ENCODE data around the gene PBX4.
"Not testable (repeated sequence)": the region's sequence is repeated elsewhere in the genome, so short reads cannot be mapped to it uniquely, and the experiment has no call there.

The PBX4 gene, protein sequence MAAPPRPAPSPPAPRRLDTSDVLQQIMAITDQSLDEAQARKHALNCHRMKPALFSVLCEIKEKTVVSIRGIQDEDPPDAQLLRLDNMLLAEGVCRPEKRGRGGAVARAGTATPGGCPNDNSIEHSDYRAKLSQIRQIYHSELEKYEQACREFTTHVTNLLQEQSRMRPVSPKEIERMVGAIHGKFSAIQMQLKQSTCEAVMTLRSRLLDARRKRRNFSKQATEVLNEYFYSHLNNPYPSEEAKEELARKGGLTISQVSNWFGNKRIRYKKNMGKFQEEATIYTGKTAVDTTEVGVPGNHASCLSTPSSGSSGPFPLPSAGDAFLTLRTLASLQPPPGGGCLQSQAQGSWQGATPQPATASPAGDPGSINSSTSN

DNA sequence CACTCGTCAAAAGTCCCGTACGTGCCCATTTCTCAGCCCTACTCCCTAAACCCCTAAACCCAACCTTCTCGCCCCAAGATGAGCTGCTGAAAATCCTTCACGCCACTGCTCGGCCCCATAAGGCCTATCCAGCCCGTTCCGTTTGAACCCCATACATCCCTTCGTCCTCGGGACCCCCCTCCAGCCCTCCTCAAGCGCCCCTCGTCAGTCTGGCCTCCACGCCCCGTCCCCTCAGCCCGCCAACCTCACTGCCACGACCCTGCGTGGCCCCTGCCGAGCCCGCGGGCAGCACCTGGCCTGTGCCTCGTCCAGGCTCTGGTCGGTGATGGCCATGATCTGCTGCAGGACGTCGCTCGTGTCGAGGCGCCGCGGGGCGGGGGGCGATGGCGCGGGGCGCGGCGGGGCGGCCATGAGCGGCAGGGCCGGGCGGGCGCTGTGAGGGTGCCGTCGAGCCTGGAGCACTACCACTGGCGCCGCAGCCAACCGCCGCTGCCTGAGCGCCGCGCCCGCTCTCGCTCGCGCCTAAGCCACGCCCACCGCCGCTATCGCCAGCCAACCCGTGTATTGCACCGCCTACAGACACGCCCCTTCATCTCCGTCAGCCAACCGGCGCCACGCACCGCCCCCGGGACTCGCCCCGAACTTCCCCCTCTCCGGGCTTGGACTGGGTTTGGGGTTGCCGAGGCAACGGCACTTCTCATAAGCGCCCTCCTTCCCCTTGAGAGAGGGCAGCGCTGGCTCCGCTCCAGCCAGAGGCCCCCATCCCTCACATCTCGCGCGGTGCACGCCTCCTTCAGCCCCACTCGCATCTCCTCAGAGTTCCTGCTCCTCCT lies at the start of gene PBX4:
PBX4 (minus strand) TSS at position 469 of the 833 bp plus-strand sequence; CDS start at position 411, 58 bp downstream.
- TF ChIP-seq, protein P1, sequence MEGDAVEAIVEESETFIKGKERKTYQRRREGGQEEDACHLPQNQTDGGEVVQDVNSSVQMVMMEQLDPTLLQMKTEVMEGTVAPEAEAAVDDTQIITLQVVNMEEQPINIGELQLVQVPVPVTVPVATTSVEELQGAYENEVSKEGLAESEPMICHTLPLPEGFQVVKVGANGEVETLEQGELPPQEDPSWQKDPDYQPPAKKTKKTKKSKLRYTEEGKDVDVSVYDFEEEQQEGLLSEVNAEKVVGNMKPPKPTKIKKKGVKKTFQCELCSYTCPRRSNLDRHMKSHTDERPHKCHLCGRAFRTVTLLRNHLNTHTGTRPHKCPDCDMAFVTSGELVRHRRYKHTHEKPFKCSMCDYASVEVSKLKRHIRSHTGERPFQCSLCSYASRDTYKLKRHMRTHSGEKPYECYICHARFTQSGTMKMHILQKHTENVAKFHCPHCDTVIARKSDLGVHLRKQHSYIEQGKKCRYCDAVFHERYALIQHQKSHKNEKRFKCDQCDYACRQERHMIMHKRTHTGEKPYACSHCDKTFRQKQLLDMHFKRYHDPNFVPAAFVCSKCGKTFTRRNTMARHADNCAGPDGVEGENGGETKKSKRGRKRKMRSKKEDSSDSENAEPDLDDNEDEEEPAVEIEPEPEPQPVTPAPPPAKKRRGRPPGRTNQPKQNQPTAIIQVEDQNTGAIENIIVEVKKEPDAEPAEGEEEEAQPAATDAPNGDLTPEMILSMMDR (IDR thresholded peaks at IDR 0.05; ENCODE audit: borderline replicate concordance, insufficient read depth, low read depth, low read length) = no peak
- peak within 1 kb of the TSS; percentile 68 for H3K4me3 ChIP-seq (ENCODE audit: low read depth, low read length)

DNA sequence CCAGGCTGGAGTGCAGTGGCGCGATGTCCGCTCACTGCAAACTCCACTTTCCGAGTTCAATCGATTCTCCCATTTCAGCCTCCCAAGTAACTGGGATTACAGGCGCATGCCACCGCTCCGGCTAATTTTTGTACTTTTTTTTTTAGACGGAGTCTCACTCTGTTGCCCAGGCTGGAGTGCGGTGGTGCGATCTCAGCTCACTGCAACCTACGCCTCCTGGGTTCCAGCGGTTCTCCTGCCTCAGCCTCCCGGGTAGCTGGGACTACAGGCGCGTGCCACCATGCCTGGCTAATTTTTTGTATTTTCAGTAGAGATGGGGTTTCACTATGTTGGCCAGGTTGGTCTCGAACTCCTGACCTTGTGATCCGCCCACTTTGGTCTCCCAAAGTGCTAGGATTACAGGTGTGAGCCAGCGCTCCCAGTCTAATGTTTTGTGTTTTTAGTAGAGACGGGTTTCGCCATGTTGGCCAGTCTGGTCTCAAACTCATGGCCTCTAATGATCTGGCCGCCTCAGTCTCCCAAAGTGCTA lies 47.0 kb upstream of the PBX4 start:
- not testable (repeated sequence) for H3K4me3 ChIP-seq (ENCODE audit: low read depth, low read length)

DNA sequence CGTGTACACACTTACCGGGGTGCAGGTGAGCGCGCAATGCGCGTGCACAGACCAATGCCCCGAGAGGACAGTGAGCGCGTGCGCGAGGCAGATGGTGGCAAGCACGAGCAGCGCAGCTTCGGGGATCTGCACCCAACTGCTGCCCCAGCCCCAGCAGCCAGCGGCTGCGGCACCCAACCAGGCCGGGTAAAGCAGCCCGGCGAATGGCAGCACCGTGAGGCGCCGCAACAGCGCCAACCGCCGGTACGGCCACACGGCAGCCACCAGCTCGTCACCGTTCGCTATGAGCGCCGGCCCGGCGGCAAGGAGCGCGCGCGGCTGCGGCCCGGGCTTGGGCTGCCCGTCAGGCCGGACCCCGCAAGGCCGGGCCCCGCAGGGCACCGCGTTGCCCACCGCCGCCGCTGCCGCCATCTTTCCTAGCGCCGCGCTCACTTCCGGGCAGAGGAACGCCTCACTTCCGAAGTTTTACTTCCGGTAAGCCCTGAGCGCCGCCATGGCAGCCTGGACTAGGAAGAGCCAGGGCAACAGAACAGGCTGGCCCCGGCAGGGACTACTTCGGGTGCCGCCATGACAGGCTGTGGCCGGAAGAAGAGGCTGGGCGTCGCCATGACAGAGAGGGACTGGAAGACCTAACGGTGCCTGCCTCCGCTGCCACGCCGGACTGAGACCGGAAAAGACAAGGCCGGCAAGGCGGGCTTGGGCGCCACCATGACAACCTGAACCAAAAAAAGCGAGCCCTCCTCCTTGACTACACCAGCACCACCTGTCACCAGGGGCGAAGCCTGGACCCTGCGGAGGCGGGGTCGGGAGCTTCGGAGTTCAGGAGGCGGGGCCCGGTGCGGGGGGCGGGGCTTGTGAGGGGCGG lies 45.0 kb upstream of the PBX4 start, which contains the start of gene ATP13A1:
ATP13A1 (minus strand) TSS at position 421 of the 865 bp plus-strand sequence; CDS start at position 411, 10 bp downstream.
- H3K4me3 ChIP-seq (ENCODE audit: low read depth, low read length) = peak within 1 kb of the TSS; percentile 76
- TF ChIP-seq, protein P1 (IDR thresholded peaks at IDR 0.05; ENCODE audit: borderline replicate concordance, insufficient read depth, low read depth, low read length) = peak; percentile 33; the same call in 1 of the 2 replicates

DNA sequence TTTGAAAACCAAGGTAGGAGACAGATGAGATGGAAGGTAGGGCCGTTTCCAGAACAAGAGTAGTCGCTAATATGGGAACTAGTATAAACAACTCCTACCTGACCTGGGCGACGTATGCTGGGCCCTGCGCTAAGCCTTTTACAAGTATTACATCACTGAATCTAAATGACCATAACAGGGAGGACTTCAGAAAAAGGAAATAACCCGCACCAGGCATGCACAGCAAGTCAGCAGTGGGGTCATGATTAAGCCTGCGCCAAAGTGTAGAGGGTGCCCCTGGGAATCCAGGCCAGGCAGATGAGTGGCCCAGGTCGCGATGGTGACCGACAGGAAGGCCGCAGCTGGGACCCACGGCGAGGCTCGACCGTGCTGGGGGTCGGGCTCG lies 44.4 kb upstream of the PBX4 start:
- H3K4me3 ChIP-seq (ENCODE audit: low read depth, low read length) = peak overlapping the region; percentile 76
- TF ChIP-seq, protein P1 (IDR thresholded peaks at IDR 0.05; ENCODE audit: borderline replicate concordance, insufficient read depth, low read depth, low read length) = no peak

DNA sequence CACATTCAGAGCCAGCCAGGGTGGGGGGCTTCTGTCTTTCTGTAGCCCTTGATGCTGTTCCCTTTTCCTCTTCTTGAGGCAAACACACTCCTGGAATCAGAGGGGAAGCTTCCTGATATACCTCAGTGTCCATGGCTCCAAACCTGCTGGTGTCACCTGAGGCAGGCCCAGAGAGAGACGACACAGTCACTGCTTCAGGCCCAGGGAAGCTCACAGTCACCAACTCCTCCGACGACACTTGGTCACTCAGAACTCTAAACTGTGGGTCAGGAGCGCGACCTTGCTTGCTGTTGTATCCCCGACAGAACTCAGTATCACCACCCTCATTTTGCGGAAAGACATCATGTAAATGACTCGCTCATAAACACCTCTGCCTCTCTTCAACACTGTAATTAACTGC lies 43.9 kb upstream of the PBX4 start:
- TF ChIP-seq, protein P1 (IDR thresholded peaks at IDR 0.05; ENCODE audit: borderline replicate concordance, insufficient read depth, low read depth, low read length) = no peak
- H3K4me3 ChIP-seq (ENCODE audit: low read depth, low read length) = peak overlapping the region; percentile 76

DNA sequence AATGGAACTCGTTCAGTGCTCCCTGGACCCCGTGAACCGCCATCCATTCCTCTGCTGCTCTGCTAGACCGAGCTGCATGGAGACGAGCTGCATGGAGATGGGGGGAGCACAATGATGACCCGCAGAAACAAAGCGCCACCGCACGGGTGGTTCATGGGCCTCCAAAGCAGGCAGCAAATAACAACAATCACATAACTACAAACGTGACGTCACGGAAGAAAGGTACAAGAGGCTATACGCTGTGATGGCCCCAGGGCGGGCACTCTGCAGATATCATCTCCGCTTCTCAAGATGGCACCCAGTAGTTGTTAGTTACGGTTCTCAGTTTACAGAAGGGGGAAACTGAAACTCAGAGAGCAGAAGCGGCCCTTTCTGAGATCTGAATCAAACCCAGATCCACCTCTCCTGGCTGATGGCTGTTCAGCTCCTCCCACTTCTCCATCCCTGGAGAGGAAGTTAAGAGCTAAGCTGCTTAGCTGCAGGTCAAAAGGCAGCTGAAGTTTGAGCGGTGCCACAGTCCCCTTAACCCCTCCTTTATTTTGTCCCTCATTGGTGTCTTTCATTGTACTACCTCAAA lies 43.3 kb upstream of the PBX4 start:
- peak overlapping the region; percentile 76 for H3K4me3 ChIP-seq (ENCODE audit: low read depth, low read length)
- TF ChIP-seq, protein P1 (IDR thresholded peaks at IDR 0.05; ENCODE audit: borderline replicate concordance, insufficient read depth, low read depth, low read length) = no peak
